Mononuclear cell (primary cell): ENCODE results near the gene DNAJC8. TPM values are rescaled to one million over a fixed set of nuclear protein-coding genes. Genes with fewer than 3 reads are reported as not detected.

Experiments used
- H3K27me3 ChIP-seq: 2 replicates; pipeline ENCODE4 v1.6.0; 2011; ENCODE audit warnings: low read length, control low read depth; ENCODE audit not compliant: insufficient read depth
- H3K4me1 ChIP-seq: 2 replicates; pipeline ENCODE4 v1.5.1; 2011; ENCODE audit warnings: mild to moderate bottlenecking, low read length, control low read depth; ENCODE audit not compliant: insufficient read depth
- H3K4me3 ChIP-seq: 2 replicates; pipeline ENCODE4 v1.5.1; 2011; ENCODE audit warnings: mild to moderate bottlenecking, low read length, moderate library complexity
- H3K9me3 ChIP-seq: 2 replicates; pipeline ENCODE4 v1.5.1; 2011; ENCODE audit warnings: low read depth, mild to moderate bottlenecking, control low read depth, low read length
- total RNA-seq: library from RNA; depleted of rRNA; stranded (reverse); fragments of >200 nt; gene quantifications from one replicate; pipeline ENCODE4 v1.2.3, GENCODE V29; 2012

The DNAJC8 gene
- total RNA-seq, 1 donor, result 61.5 TPM

GRCh38 chr1:28173980-28174297, 58.9 kb downstream of the DNAJC8 start:
- H3K4me1 ChIP-seq, result peaks cover 87% of the 10 kb centered on the region
- no peaks in the 10 kb centered on the region for H3K27me3 ChIP-seq

GRCh38 chr1:28173151-28173979, 59.5 kb downstream of the DNAJC8 start:
- Histone ChIP-seq H3K9me3 (no peaks in the 10 kb centered on the region), H3K4me1 (peaks cover 93% of the 10 kb centered on the region), H3K4me3 (peak overlapping the region; percentile 70), H3K27me3 (no peaks in the 10 kb centered on the region)

More at GRCh38 chr1:28173980-28174297, 58.9 kb downstream of the DNAJC8 start:
- Histone ChIP-seq H3K4me3 (peak overlapping the region; percentile 70), H3K9me3 (no peaks in the 10 kb centered on the region)

- Histone ChIP-seq H3K4me3 (peak overlapping the region; percentile 20), H3K4me1 (peaks cover 91% of the 10 kb centered on the region), H3K9me3 (no peaks in the 10 kb centered on the region)
These were observed 60.1 kb downstream of the DNAJC8 start for GRCh38 chr1:28172713-28173150.

GRCh38 chr1:28171246-28171645, 61.6 kb downstream of the DNAJC8 start:
- no peaks in the 10 kb centered on the region for H3K9me3 ChIP-seq
- H3K4me1 ChIP-seq, result peaks cover 81% of the 10 kb centered on the region
- H3K4me3 ChIP-seq, result no peak overlapping the region
- no peaks in the 10 kb centered on the region for H3K27me3 ChIP-seq

More at GRCh38 chr1:28172713-28173150, 60.1 kb downstream of the DNAJC8 start:
- H3K27me3 ChIP-seq, result no peaks in the 10 kb centered on the region

GRCh38 chr1:28170001-28170596, 62.7 kb downstream of the DNAJC8 start:
- no peaks in the 10 kb centered on the region for H3K9me3 ChIP-seq
- peaks cover 71% of the 10 kb centered on the region for H3K4me1 ChIP-seq
- H3K4me3 ChIP-seq, result no peak overlapping the region
- H3K27me3 ChIP-seq, result no peaks in the 10 kb centered on the region

- H3K4me1 ChIP-seq, result peaks cover 63% of the 10 kb centered on the region
- H3K9me3 ChIP-seq, result no peaks in the 10 kb centered on the region
- no peak overlapping the region for H3K4me3 ChIP-seq
- no peaks in the 10 kb centered on the region for H3K27me3 ChIP-seq
These were observed 69.2 kb downstream of the DNAJC8 start for GRCh38 chr1:28163496-28164161.

GRCh38 chr1:28162151-28162550, 70.7 kb downstream of the DNAJC8 start:
- Histone ChIP-seq H3K9me3 (no peaks in the 10 kb centered on the region), H3K27me3 (no peaks in the 10 kb centered on the region), H3K4me3 (no peak overlapping the region), H3K4me1 (peaks cover 71% of the 10 kb centered on the region)

- no peak overlapping the region for H3K4me3 ChIP-seq
These were observed 71.1 kb downstream of the DNAJC8 start for GRCh38 chr1:28161751-28162150.

GRCh38 chr1:28160782-28161266, 72.0 kb downstream of the DNAJC8 start:
- Histone ChIP-seq H3K27me3 (no peaks in the 10 kb centered on the region), H3K4me3 (no peak overlapping the region), H3K9me3 (no peaks in the 10 kb centered on the region), H3K4me1 (peaks cover 80% of the 10 kb centered on the region)

More at GRCh38 chr1:28161751-28162150, 71.1 kb downstream of the DNAJC8 start:
- Histone ChIP-seq H3K9me3 (no peaks in the 10 kb centered on the region), H3K27me3 (no peaks in the 10 kb centered on the region), H3K4me1 (peaks cover 71% of the 10 kb centered on the region)

- no peaks in the 10 kb centered on the region for H3K9me3 ChIP-seq
- H3K4me1 ChIP-seq, result peaks cover 90% of the 10 kb centered on the region
- no peaks in the 10 kb centered on the region for H3K27me3 ChIP-seq
- H3K4me3 ChIP-seq, result no peak overlapping the region
These were observed 73.1 kb downstream of the DNAJC8 start for GRCh38 chr1:28159680-28160079.

GRCh38 chr1:28159243-28159642, 73.6 kb downstream of the DNAJC8 start:
- peaks cover 90% of the 10 kb centered on the region for H3K4me1 ChIP-seq
- no peaks in the 10 kb centered on the region for H3K27me3 ChIP-seq
- H3K4me3 ChIP-seq, result no peak overlapping the region
- no peaks in the 10 kb centered on the region for H3K9me3 ChIP-seq

GRCh38 chr1:28157894-28158293, 74.9 kb downstream of the DNAJC8 start:
- Histone ChIP-seq H3K27me3 (no peaks in the 10 kb centered on the region), H3K9me3 (no peaks in the 10 kb centered on the region), H3K4me3 (no peak overlapping the region), H3K4me1 (peaks cover 98% of the 10 kb centered on the region)

- Histone ChIP-seq H3K27me3 (no peaks in the 10 kb centered on the region), H3K4me3 (no peak overlapping the region), H3K9me3 (no peaks in the 10 kb centered on the region), H3K4me1 (peaks cover 92% of the 10 kb centered on the region)
These were observed 76.0 kb downstream of the DNAJC8 start for GRCh38 chr1:28156821-28157220.

- Histone ChIP-seq H3K27me3 (no peaks in the 10 kb centered on the region), H3K4me1 (peaks cover 80% of the 10 kb centered on the region), H3K4me3 (no peak overlapping the region), H3K9me3 (no peaks in the 10 kb centered on the region)
These were observed 77.2 kb downstream of the DNAJC8 start for GRCh38 chr1:28155628-28156027.

- H3K4me1 ChIP-seq, result peaks cover 66% of the 10 kb centered on the region
- H3K4me3 ChIP-seq, result no peak overlapping the region
- H3K27me3 ChIP-seq, result no peaks in the 10 kb centered on the region
- H3K9me3 ChIP-seq, result no peaks in the 10 kb centered on the region
These were observed 78.7 kb downstream of the DNAJC8 start for GRCh38 chr1:28154078-28154594.
